ACC112 (cell line): ENCODE measurements around the gene RTN3.
"Not testable (repeated sequence)": the region's sequence is repeated elsewhere in the genome, so short reads cannot be mapped to it uniquely, and the experiment has no call there.

Experiments used
- H2AFZ ChIP-seq: fragments of 200-600 bp; sonication (generic); one replicate; pipeline ENCODE4 v1.6.0; 2017; ENCODE audit warnings: antibody characterized with exemption, low read length; ENCODE audit not compliant: unreplicated experiment
- H3K27ac ChIP-seq: fragments of 200-600 bp; sonication (generic); 2 replicates; pipeline ENCODE4 v1.5.1; 2014; ENCODE audit warnings: low read depth, mild to moderate bottlenecking, antibody characterized with exemption, low read length, moderate library complexity
- H3K27me3 ChIP-seq: fragments of 200-600 bp; sonication (generic); 2 replicates; pipeline ENCODE4 v1.6.1; 2014; ENCODE audit warnings: mild to moderate bottlenecking, antibody characterized with exemption, low read length, moderate library complexity, mixed read lengths; ENCODE audit not compliant: insufficient read depth
- H3K36me3 ChIP-seq: fragments of 200-600 bp; sonication (generic); 2 replicates; pipeline ENCODE4 v1.6.1; 2016; ENCODE audit warnings: mild to moderate bottlenecking, antibody characterized with exemption, low read length, moderate library complexity, mixed read lengths; ENCODE audit not compliant: insufficient read depth
- H3K4me1 ChIP-seq: fragments of 200-600 bp; sonication (generic); one replicate; pipeline ENCODE4 v1.6.1; 2016; ENCODE audit warnings: low read length, mixed read lengths; ENCODE audit not compliant: insufficient read depth, unreplicated experiment, control insufficient read depth
- H3K4me3 ChIP-seq: fragments of 200-600 bp; sonication (generic); 2 replicates; pipeline ENCODE4 v1.5.1; 2014; ENCODE audit warnings: mild to moderate bottlenecking, low read depth, low read length
- H3K79me2 ChIP-seq: fragments of 200-600 bp; sonication (generic); one replicate; pipeline ENCODE4 v1.6.0; 2016; ENCODE audit warnings: low read length; ENCODE audit not compliant: control insufficient read depth, unreplicated experiment, insufficient read depth

RTN3 gene

GRCh38 chr11:63683133-63683991 lies 2.1 kb downstream of the RTN3 start:
- Histone ChIP-seq H3K27me3 (no peaks in the 10 kb centered on the region), H3K79me2 (peaks cover 58% of the 10 kb centered on the region), H2AFZ (no peak overlapping the region), H3K27ac (peak overlapping the region; percentile 38), H3K4me3 (peak overlapping the region; percentile 85), H3K36me3 (no peaks in the 10 kb centered on the region), H3K4me1 (peaks cover 10% of the 10 kb centered on the region)

- not testable (repeated sequence) for H3K36me3 ChIP-seq, H3K4me3 ChIP-seq, H3K4me1 ChIP-seq, H2AFZ ChIP-seq, H3K27ac ChIP-seq, H3K27me3 ChIP-seq
- H3K79me2 ChIP-seq: peaks cover 74% of the 10 kb centered on the region
Observed at GRCh38 chr11:63685158-63685721, 3.9 kb downstream of the RTN3 start.

GRCh38 chr11:63686926-63687325 lies 5.6 kb downstream of the RTN3 start:
- H3K27me3 ChIP-seq: no peaks in the 10 kb centered on the region
- H3K4me3 ChIP-seq: no peak overlapping the region
- no peak overlapping the region for H3K27ac ChIP-seq
- H3K79me2 ChIP-seq: peaks cover 82% of the 10 kb centered on the region
- no peak overlapping the region for H2AFZ ChIP-seq
- H3K36me3 ChIP-seq: no peaks in the 10 kb centered on the region; the same call in 1 of the 2 replicates
- peaks cover 10% of the 10 kb centered on the region for H3K4me1 ChIP-seq

- Histone ChIP-seq H3K79me2 (peaks cover 80% of the 10 kb centered on the region), H2AFZ (no peak overlapping the region), H3K27me3 (no peaks in the 10 kb centered on the region), H3K36me3 (no peaks in the 10 kb centered on the region; the same call in 1 of the 2 replicates), H3K4me1 (peaks cover 10% of the 10 kb centered on the region), H3K4me3 (no peak overlapping the region), H3K27ac (no peak overlapping the region)
Observed at GRCh38 chr11:63687845-63688244, 6.5 kb downstream of the RTN3 start.

GRCh38 chr11:63694596-63694995 lies 13.3 kb downstream of the RTN3 start:
- Histone ChIP-seq H3K4me1 (no peaks in the 10 kb centered on the region), H2AFZ (no peak overlapping the region), H3K27ac (no peak overlapping the region), H3K27me3 (no peaks in the 10 kb centered on the region), H3K4me3 (no peak overlapping the region), H3K36me3 (no peaks in the 10 kb centered on the region; the same call in 1 of the 2 replicates), H3K79me2 (peaks cover 51% of the 10 kb centered on the region)

GRCh38 chr11:63698976-63699733 lies 17.9 kb downstream of the RTN3 start:
- no peak overlapping the region for H3K4me3 ChIP-seq
- no peaks in the 10 kb centered on the region for H3K27me3 ChIP-seq
- H3K27ac ChIP-seq: no peak overlapping the region
- H3K36me3 ChIP-seq: no peaks in the 10 kb centered on the region
- H3K79me2 ChIP-seq: peaks cover 39% of the 10 kb centered on the region
- no peaks in the 10 kb centered on the region for H3K4me1 ChIP-seq
- H2AFZ ChIP-seq: no peak overlapping the region

- Histone ChIP-seq H3K79me2 (peaks cover 41% of the 10 kb centered on the region), H2AFZ (no peak overlapping the region), H3K27ac (no peak overlapping the region), H3K27me3 (no peaks in the 10 kb centered on the region), H3K4me3 (no peak overlapping the region), H3K36me3 (no peaks in the 10 kb centered on the region), H3K4me1 (peaks cover 7% of the 10 kb centered on the region)
Observed at GRCh38 chr11:63699896-63700295, 18.6 kb downstream of the RTN3 start.

GRCh38 chr11:63705526-63705925 lies 24.2 kb downstream of the RTN3 start:
- H3K27ac ChIP-seq: no peak overlapping the region
- H3K4me3 ChIP-seq: no peak overlapping the region
- peaks cover 36% of the 10 kb centered on the region for H3K4me1 ChIP-seq
- H3K36me3 ChIP-seq: no peaks in the 10 kb centered on the region
- no peaks in the 10 kb centered on the region for H3K27me3 ChIP-seq
- no peak overlapping the region for H2AFZ ChIP-seq
- peaks cover 54% of the 10 kb centered on the region for H3K79me2 ChIP-seq

GRCh38 chr11:63708764-63709163 lies 27.5 kb downstream of the RTN3 start:
- Histone ChIP-seq H2AFZ (no peak overlapping the region), H3K36me3 (no peaks in the 10 kb centered on the region), H3K27me3 (no peaks in the 10 kb centered on the region), H3K4me3 (peak overlapping the region; percentile 38; the same call in 1 of the 2 replicates), H3K27ac (no peak overlapping the region), H3K79me2 (peaks cover 56% of the 10 kb centered on the region), H3K4me1 (peaks cover 41% of the 10 kb centered on the region)

- Histone ChIP-seq H3K36me3 (no peaks in the 10 kb centered on the region), H2AFZ (no peak overlapping the region), H3K4me1 (peaks cover 38% of the 10 kb centered on the region), H3K27ac (no peak overlapping the region), H3K27me3 (no peaks in the 10 kb centered on the region), H3K4me3 (peak overlapping the region; percentile 38), H3K79me2 (peaks cover 56% of the 10 kb centered on the region)
Observed at GRCh38 chr11:63709336-63709884, 28.1 kb downstream of the RTN3 start.
